BJ (cell line): ENCODE results near the gene OXTR. TPM values are rescaled to one million over a fixed set of nuclear protein-coding genes. Genes with fewer than 3 reads are reported as not detected.

ENCODE experiments used
- CTCF ChIA-PET: fragments of 350-600 bp; formaldehyde crosslinking; extraction: SDS; loops from one replicate; lab custom pipeline; 2021; ENCODE audit warnings: antibody characterized with exemption, inconsistent platforms; lab: Yijun Ruan, JAX
- POLR2A ChIA-PET: fragments of 300-600 bp; sonication (Branson Sonifier 250); formaldehyde crosslinking; extraction: SDS; loops from one replicate; lab custom pipeline; 2021; ENCODE audit warnings: antibody characterized with exemption; lab: Charles Lee
- DNase-seq: peaks from one replicate; pipeline ENCODE4 v3.0.0-alpha.2; 2011; ENCODE audit warnings: low read depth
- H3K27me3 ChIP-seq: 2 replicates; pipeline ENCODE4 v1.6.0; 2011; ENCODE audit warnings: low read length; ENCODE audit not compliant: control insufficient read depth, insufficient read depth
- H3K36me3 ChIP-seq: 2 replicates; pipeline ENCODE4 v1.5.1; 2011; ENCODE audit warnings: low read length; ENCODE audit not compliant: control insufficient read depth, insufficient read depth
- H3K4me3 ChIP-seq: 2 replicates; pipeline ENCODE4 v1.5.1; 2011; ENCODE audit warnings: low read depth, mild to moderate bottlenecking, control low read depth, low read length
- polyA plus RNA-seq: library from polyadenylated mRNA; depleted of rRNA; stranded (reverse); fragments of >200 nt; gene quantifications from 2 replicates; pipeline ENCODE4 v1.2.3, GENCODE V29; 2011
- TF ChIP-seq, protein P1 (sequence below): IDR thresholded peaks from 2 replicates; pipeline ENCODE4 v1.5.1; 2011; ENCODE audit warnings: low read depth, mild to moderate bottlenecking, control low read depth, inconsistent platforms, low read length, moderate library complexity; ENCODE audit not compliant: insufficient read depth

OXTR gene
- polyA plus RNA-seq, 1 experiment: 195 TPM

DNA sequence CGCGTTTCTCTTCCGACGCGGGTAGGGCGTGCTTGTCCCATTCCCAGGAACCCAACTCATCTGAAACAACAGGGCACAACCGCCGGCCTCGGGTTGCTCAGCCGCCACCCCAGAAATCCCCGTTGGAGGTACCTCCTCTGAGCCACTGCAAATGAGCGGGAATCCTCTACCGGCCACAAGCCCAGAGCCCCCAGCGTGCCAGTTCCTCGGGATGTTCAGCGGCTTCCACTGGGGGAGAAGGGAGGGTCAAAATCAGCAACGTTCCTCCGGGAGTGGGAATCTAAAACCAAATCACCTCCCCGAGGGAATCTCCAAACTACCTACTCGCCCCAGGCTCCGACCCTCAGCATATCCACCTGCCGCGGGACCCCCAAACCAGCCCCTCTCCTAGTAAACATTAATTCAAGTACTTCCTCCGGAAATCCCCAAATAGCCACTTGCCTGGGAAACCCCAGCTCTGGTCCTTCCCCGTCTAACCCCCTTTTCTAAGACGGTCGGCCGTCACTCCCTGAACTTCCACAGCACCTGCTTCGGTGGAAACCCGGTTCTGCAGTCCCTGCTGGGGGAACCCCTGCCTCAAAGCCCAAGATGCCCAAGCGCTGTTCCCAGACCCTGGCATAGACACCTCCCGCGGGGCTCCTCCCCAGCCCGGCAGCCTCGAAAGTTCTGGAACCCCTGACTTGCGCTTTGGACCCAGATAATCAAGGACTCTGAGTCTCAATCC, 887 bp downstream of the OXTR start:
- POLR2A ChIA-PET: interaction anchor here (0.6 to 1.1 kb wide), 5 partner anchors 81 to 308 kb away, joined by 3 to 5 read pairs (median 4); no protein-coding TSS in a partner anchor
- Histone ChIP-seq H3K4me3 (peak overlapping the region; percentile 73), H3K27me3 (no peaks in the 10 kb centered on the region), H3K36me3 (peaks cover 22% of the 10 kb centered on the region)
- CTCF ChIA-PET: interaction anchor here (0.6 to 3.6 kb wide), 45 partner anchors 8 to 535 kb away, joined by 3 to 89 read pairs (median 8); no protein-coding TSS in a partner anchor
- TF ChIP-seq, protein P1, sequence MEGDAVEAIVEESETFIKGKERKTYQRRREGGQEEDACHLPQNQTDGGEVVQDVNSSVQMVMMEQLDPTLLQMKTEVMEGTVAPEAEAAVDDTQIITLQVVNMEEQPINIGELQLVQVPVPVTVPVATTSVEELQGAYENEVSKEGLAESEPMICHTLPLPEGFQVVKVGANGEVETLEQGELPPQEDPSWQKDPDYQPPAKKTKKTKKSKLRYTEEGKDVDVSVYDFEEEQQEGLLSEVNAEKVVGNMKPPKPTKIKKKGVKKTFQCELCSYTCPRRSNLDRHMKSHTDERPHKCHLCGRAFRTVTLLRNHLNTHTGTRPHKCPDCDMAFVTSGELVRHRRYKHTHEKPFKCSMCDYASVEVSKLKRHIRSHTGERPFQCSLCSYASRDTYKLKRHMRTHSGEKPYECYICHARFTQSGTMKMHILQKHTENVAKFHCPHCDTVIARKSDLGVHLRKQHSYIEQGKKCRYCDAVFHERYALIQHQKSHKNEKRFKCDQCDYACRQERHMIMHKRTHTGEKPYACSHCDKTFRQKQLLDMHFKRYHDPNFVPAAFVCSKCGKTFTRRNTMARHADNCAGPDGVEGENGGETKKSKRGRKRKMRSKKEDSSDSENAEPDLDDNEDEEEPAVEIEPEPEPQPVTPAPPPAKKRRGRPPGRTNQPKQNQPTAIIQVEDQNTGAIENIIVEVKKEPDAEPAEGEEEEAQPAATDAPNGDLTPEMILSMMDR: 0 out of 2 replicates have a peak, but pooled peaks have one; percentile 2
- no peak for DNase-seq

DNA sequence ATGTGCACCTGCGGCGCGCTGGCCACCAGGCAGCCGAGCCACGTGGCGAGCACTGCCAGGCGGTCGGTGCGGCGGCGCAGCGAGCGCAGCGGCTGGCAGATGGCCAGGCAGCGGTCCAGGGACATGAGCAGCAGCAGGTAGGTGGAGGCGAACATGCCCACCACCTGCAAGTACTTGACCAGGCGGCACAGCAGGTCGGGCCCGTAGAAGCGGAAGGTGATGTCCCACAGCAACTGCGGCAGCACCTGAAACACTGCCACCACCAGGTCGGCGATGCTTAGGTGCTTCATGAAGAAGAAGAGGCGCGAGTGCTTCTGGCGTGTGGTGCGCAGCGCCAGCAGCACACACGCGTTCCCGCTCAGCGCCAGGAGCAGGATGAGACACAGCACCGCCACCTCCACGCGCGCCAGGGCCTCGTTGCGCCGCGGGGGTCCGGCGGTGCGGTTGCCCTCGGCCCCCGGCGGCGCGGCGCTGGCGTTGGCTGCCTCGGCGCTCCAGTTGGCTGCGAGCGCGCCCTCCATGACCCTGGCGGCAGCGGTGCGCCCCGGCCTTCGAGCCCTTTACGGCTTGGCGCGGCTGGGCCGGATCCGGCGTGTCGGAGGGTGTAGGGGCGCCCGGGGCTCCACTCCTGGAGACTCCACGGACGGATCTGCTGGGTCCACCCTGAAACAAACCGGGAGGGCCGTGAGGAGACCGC, 1.6 kb downstream of the OXTR start:
- DNase-seq: no peak
- Histone ChIP-seq H3K27me3 (no peaks in the 10 kb centered on the region), H3K36me3 (peaks cover 26% of the 10 kb centered on the region), H3K4me3 (peak overlapping the region; percentile 73)
- ChIA-PET POLR2A (interaction anchor here (0.6 to 1.1 kb wide), 2 partner anchors 169 to 307 kb away, joined by 3 to 4 read pairs; no protein-coding TSS in a partner anchor), CTCF (interaction anchor here (1.0 to 4.4 kb wide), 15 partner anchors 17 to 202 kb away, joined by 3 to 89 read pairs (median 15); no protein-coding TSS in a partner anchor)
- TF ChIP-seq, protein P1: no peak

DNA sequence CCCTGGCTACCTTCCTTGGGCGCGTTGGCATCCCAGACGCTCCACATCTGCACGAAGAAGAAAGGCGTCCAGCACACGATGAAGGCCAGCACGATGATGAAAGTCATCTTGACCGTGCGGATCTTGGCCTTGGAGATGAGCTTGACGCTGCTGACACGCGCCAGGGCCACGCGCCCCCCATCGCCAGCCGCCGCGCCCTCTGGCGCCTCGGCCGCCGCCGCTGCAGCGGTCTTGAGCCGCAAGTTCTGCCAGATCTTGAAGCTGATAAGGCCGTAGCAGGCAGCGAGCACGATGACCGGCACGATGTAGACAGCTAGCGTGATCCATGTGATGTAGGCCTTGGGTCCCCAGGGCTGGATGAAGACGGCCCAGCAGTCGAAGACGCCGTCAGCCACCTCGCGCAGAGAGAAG, 2.2 kb downstream of the OXTR start:
- Histone ChIP-seq H3K4me3 (peak overlapping the region; percentile 73), H3K36me3 (peaks cover 29% of the 10 kb centered on the region), H3K27me3 (no peaks in the 10 kb centered on the region)
- ChIA-PET CTCF (interaction anchor here (1.2 to 4.4 kb wide), 3 partner anchors 12 to 124 kb away, joined by 3 to 31 read pairs (median 5); no protein-coding TSS in a partner anchor), POLR2A (no interaction called here)
- DNase-seq: no peak
- TF ChIP-seq, protein P1: no peak

DNA sequence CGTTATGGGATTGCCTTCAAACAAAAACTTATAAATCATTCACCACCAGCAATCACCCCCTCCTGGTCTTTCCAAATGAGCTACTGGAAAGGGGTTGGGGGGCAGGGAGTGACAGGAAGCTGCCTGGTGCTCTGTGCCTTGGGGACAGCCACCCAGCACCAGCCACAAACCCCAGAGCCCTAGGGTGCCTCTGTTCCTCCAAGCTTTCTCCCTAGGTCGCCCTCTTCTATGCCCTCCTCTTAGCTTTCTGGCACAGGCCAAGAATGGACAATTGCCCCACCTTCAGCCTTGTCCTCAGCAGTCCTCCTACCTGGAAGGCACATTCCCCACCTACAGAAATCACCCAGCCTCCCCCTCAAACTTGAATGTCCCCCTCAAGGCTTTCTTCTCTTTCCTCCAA, 3.3 kb downstream of the OXTR start:
- Histone ChIP-seq H3K4me3 (peak overlapping the region; percentile 73), H3K27me3 (no peaks in the 10 kb centered on the region), H3K36me3 (peaks cover 35% of the 10 kb centered on the region)
- no peak for DNase-seq
- ChIA-PET POLR2A (interaction anchor here (0.9 kb wide), 1 partner anchor 26 kb away, joined by 3 read pairs; no protein-coding TSS in a partner anchor), CTCF (interaction anchor here (0.6 to 4.4 kb wide), 10 partner anchors 10 to 203 kb away, joined by 3 to 31 read pairs (median 4); no protein-coding TSS in a partner anchor)
- TF ChIP-seq, protein P1: no peak

DNA sequence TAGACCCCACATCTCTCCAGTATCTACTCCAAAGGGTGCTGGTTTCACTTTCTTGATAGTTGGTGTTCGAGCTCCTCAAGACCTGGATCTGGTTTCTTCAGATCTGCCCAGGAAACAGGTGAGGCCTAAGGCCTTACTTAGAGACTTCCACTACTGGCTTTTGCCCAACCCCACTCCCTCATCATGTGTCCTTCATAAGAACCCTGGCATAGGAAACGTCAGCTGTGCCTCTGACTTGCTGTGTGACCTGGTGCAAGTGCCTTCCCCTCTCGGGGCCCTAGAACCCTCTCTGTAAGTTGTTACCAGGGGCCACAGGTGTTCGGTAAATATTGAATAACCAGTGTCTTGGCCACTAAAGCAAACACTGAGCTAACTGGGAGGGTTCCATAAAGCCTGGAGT, 3.9 kb downstream of the OXTR start:
- TF ChIP-seq, protein P1: no peak
- CTCF ChIA-PET: interaction anchor here (0.6 to 4.4 kb wide), 8 partner anchors 9 to 205 kb away, joined by 3 to 31 read pairs (median 4); no protein-coding TSS in a partner anchor
- no peak for DNase-seq
- peaks cover 36% of the 10 kb centered on the region for H3K36me3 ChIP-seq
- H3K4me3 ChIP-seq: peak overlapping the region; percentile 73
- H3K27me3 ChIP-seq: no peaks in the 10 kb centered on the region
- POLR2A ChIA-PET: interaction anchor here (0.5 to 0.9 kb wide), 3 partner anchors 25 to 126 kb away, joined by 3 to 4 read pairs (median 3); no protein-coding TSS in a partner anchor
